SIG-M5 treated with dmso at 0.1 percent for 504 hours (cell line): Measurements from ENCODE around the gene RPL27A.
A peak's percentile ranks its signal among the peaks of the same experiment; 100 is the strongest.
"Not testable (repeated sequence)": the region's sequence is repeated elsewhere in the genome, so short reads cannot be mapped to it uniquely, and the experiment has no call there.

ENCODE experiments used
- DNase-seq: peaks from one replicate; lab custom pipeline; 2025; ENCODE audit not compliant: unreplicated experiment; lab: John Stamatoyannopoulos, UW

RPL27A gene

GRCh38 chr11:8682303-8683114, at the start of gene RPL27A, which contains the start of gene TRIM66:
Gene RPL27A, plus strand, starts transcription at chr11:8682792. Its CDS starts 22 bp downstream, at chr11:8682814.
Gene TRIM66, minus strand, starts transcription at chr11:8682665. Its CDS starts 10,391 bp downstream, at chr11:8672274.
- DNase-seq = peak; percentile 86

DNA sequence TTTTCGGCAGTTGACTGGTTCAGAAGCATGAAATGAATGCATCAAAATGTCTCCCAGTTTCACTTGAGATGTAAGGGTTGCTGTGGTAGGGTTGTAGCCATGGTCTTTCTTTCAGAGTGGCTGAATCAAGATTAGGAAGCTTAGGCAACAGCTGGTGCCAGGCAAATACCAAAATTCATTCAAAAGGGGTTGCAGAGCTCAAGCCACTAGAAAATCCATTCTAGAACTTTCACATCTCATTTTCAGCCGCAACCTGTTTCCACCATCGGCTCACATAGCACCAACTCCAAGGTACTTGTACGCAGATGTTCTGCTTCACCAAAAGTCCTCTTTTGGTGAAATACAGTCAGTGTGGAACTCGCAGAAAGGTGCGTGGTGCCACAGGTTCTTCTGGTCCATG, 48.1 kb upstream of the RPL27A start:
- no peak for DNase-seq

- no peak for DNase-seq
Observed at GRCh38 chr11:8636127-8636526, 46.5 kb upstream of the RPL27A start.

DNA sequence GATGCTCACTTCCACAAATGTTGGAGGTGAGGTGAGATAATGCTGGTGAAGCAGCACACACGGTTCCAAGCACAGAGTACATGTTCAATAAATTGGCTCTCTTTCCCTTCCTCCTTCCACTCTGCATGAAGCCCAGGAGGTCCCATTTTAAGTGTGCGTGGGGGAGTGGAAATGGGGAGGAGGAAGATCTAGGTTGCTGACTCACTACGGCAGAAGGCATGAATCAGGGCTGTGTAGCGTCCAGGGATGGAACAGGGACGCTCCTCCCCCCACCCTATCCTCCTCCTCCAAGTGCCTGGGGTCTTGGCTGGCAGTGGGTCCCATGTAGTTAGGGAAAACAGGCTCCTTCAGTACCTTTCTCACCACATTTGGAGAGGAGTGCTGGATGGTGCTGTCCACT, 44.3 kb upstream of the RPL27A start:
- DNase-seq = no peak

- no peak for DNase-seq
Observed at GRCh38 chr11:8639655-8640054, 42.9 kb upstream of the RPL27A start.

DNA sequence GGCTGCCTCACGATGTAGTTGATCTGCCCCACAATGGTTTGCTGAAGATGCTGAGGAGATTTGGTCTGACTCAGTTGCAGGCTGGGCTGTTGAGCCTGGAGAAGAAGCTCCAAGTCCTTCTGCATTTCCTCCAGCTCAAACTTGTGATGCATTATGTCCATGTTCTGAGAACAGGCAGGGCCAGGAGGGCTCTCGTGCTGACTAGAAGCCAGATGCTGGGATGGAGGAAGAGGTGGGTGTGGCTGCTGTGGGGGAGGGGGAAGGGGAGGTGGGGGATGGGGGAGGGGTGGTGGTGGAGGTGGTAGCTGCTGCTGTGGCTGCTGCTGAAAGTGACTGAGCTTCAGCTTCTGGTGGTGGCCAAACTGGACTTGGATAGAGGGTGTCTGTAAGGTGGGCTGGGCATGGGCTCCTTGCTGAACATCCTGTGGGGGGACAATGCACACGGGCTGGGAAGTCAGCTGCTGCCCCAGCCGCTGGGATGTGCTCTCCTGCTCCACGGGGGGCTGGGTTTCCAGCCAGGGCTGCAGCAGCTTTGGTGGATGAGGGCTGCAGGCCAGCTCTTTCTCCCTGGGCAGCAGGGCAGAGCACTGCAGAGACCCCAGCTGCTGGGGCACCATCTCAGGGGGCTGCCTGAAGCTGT, 42.2 kb upstream of the RPL27A start:
- DNase-seq = no peak

DNA sequence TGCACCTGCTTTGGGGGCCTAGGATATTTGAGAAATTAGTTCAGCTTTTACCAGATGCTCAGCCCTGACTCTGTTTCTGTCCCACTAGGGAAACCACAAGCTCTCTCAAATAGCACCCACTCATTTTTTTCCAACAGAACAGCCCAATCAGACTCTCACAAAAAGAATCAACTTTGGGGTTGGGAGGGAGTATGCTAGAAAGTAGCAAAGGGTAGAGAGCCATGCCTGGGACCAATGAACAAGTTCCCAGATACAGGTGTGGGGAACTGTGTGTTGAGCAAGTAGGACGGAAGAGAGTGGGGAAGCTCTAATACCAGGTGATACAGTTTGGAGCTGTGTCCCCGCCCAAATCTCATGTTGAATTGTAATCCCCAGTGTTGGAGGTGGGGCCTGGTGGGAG, 41.3 kb upstream of the RPL27A start:
- no peak for DNase-seq

- DNase-seq = no peak
Observed at GRCh38 chr11:8642196-8642841, 40.3 kb upstream of the RPL27A start.

DNA sequence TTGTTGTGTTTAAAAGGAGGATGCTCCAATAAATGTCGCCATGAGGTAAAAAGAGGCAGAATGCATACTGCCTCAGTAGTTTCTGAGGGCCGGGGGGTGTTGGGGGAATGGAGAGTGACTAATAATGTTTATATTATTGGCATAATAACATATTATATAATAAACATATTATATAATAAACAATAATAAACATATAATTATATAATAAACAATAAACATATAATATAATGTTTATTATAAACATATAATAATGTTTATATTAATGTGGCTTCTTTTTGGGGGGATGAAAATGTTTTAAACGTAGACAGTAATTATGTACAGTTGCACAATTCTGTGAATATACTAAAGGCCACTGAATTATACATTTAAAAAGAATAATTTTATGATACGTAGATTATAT, 35.7 kb upstream of the RPL27A start:
- no peak for DNase-seq

DNA sequence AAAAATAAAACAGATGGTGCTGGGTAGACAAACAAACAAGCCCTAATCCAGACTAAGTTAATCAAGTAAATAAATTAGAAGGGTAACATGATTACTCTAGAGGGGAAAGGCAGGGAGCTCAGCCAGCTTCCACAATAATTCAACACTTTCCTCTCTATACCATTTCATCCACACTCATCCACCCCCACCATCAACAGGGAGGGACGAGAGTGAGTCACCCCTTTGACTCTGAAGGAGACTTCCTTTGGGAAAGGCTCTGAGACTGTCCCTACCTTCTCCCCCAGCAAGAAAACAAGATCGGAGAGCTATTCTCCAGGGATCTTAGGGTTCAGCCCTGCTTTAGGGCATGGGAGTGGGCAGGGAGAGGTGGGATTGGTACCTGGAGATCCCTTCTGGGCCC, 33.2 kb upstream of the RPL27A start:
- DNase-seq = no peak

GRCh38 chr11:8650401-8650990, 32.1 kb upstream of the RPL27A start:
- DNase-seq = no peak

DNA sequence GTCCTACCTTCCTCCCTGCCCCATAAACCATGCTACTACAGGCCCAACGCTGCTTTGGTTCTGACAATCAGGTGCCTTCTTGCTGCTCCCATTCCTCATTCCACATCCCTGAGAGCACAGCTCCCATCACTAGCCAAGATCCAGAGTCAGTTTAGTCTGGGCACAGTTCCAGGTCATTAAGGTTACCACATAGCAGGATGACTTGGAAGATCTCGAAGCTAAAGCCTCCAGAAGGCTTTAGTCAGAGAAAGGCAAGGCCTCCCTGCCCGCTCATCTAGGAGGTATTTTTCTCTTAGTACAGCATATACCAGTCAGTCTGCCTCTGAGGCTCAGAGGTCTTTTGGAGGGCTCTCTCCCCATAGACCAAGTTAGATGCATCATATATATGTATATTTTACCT, 30.5 kb upstream of the RPL27A start:
- DNase-seq = no peak

DNA sequence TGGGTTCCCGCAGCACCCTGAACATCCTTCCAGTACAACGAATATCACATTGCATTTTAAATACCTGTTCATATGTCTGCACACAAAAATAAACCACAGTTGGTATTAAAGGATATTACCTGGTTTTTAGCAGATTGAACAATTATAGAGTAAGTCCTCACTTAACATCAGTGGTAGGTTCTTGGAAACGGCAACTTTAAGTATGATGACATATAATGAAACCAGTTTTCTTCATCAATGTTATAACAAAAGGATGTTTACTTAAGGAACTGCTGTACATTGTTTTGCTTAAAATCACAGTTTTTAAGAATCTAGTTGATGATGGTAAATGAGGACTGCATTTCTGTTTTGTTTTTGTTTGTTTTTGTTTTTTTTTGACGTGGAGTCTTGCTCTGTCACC, 28.1 kb upstream of the RPL27A start:
- no peak for DNase-seq

GRCh38 chr11:8656291-8656690, 26.3 kb upstream of the RPL27A start:
- no peak for DNase-seq

DNA sequence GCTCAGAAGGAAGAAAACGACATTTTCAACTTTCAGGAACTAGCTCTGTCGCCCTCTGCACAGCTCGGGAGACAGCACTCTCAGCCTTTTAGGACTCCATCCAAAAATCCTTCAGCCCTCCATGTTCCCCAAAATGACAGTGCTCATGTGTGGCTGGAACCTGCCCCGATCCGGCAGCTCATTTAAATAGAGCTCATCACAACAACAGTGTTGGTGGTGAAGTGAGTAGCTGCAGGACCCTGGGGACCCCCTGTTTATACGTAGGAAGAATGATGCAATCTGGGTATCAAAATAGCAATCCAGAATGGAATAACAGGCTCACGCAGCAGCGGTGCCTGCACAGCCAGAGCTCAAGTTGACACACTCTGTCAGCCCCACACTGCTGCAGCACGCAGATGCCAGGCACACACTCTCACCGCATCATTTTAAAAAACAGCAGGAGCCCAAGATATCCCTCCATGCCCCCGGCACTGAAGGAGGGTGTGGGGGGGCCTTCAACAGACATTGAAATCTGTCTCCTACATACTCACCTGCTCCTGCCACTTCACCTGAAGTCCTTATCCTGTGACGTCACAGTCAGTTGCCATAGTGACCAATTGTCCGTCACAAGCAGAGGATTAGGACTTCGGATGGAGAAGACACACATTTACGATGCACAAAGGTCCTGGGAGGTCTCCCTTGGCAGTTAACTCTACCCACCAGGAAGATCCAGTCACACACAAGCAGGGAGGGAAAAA, 24.1 kb upstream of the RPL27A start:
- DNase-seq = no peak

- no peak for DNase-seq
Observed at GRCh38 chr11:8661001-8661795, 21.4 kb upstream of the RPL27A start.

GRCh38 chr11:8665222-8665621, 17.4 kb upstream of the RPL27A start:
- no peak for DNase-seq

DNA sequence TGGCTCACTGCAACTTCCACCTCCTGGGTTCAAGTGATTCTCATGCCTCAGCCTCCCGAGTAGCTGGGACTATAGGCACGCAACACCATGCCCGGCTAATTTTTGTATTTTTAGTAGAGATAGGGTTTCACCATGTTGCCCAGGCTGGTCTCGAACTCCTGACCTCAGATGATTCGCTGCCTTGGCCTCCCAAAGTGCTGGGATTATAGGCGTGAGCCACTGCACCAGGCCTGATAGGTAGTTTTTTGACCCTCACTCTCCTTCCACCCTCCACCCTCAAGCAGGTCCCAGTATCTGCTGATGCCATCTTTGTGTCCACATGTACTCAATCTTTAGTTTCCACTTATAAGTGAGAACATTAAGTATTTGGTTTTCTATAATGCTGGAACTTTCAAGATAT, 12.5 kb upstream of the RPL27A start:
- not testable (repeated sequence) for DNase-seq

- DNase-seq = no peak
Observed at GRCh38 chr11:8671193-8671612, 11.4 kb upstream of the RPL27A start.

DNA sequence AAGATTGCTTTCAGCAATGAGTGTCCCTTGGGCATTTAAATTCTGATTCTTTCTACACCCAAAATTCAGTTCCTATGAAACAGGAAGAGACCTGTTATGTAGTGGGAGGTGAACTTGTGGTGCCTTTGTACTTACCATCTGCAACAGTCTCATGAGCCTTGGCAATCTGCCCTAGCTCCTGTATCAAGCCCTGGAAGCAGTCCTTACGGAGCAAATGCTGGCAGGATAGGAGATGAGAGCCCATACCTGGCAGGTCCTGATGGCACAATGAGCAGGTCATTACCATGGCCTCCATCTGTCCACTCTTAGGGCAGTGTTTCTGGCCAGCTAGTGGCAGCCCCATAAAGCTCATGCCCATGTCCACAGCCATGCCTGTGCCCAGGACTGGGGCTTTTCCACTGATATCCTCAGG, 10.9 kb upstream of the RPL27A start:
- DNase-seq = no peak
